HG02884 (cell line): Measurements from ENCODE around the gene HOMEZ.

Experiments used
- ATAC-seq: cut with Tn5 transposase; IDR thresholded peaks from one replicate; pipeline ENCODE4 v1.9.1; 2021; ENCODE audit warnings: mild to moderate bottlenecking, moderate library complexity; ENCODE audit not compliant: unreplicated experiment

HOMEZ gene

GRCh38 chr14:23308721-23309445 is 23.0 kb upstream of the HOMEZ start:
- no peak for ATAC-seq

GRCh38 chr14:23307687-23308644 is 22.0 kb upstream of the HOMEZ start:
- no peak for ATAC-seq

- ATAC-seq = no peak
These were observed 21.2 kb upstream of the HOMEZ start for GRCh38 chr14:23307146-23307530.

- no peak for ATAC-seq
These were observed 20.6 kb upstream of the HOMEZ start, which contains the start of gene BCL2L2 for GRCh38 chr14:23306412-23307145. Gene BCL2L2 (plus strand): TSS chr14:23306833. CDS start chr14:23307768, 935 bp downstream.

- peak; percentile 31 for ATAC-seq
These were observed 16.6 kb upstream of the HOMEZ start, which contains the start of gene PPP1R3E for GRCh38 chr14:23302290-23303225. Gene PPP1R3E (minus strand): TSS chr14:23302859. CDS start chr14:23302576, 283 bp downstream.

GRCh38 chr14:23301969-23302289 is 16.0 kb upstream of the HOMEZ start:
- peak; percentile 8 for ATAC-seq

- peak; percentile 72 for ATAC-seq
These were observed 15.5 kb upstream of the HOMEZ start for GRCh38 chr14:23301288-23301968.

- no peak for ATAC-seq
These were observed 14.8 kb upstream of the HOMEZ start for GRCh38 chr14:23300687-23301223.

- no peak for ATAC-seq
These were observed 14.2 kb upstream of the HOMEZ start for GRCh38 chr14:23299986-23300686.

- no peak for ATAC-seq
These were observed 13.5 kb upstream of the HOMEZ start for GRCh38 chr14:23299211-23299957.

- ATAC-seq = no peak
These were observed 11.8 kb upstream of the HOMEZ start for GRCh38 chr14:23297611-23298277.

- ATAC-seq = no peak
These were observed 11.2 kb upstream of the HOMEZ start for GRCh38 chr14:23297096-23297495.

- ATAC-seq = no peak
These were observed 10.3 kb upstream of the HOMEZ start for GRCh38 chr14:23296012-23296777.

- no peak for ATAC-seq
These were observed 9.0 kb upstream of the HOMEZ start for GRCh38 chr14:23294734-23295561.

- ATAC-seq = no peak
These were observed 1.1 kb upstream of the HOMEZ start for GRCh38 chr14:23286902-23287479.
